ENCODE results near the gene EML5. TPM values are rescaled to one million over a fixed set of nuclear protein-coding genes. Genes with fewer than 3 reads are reported as not detected.

The EML5 gene
- total and polyA plus RNA-seq, 3 donors from 2014 or later: 4.2 to 19.3 (median 17.7) TPM

- intact Hi-C loops (cut with DNase I; ENCODE audit: low total_unique reads): no loop called here
- Histone ChIP-seq H3K9me3 (no peaks in the 10 kb centered on the region), H3K27me3 (no peaks in the 10 kb centered on the region), H3K4me3 (peak within 1 kb of the TSS; percentile 85 to 98), H3K27ac (peak within 1 kb of the TSS; percentile 89 to 90), H3K36me3 (ENCODE audit: low read depth, missing control alignments) (no peaks in the 10 kb centered on the region), H3K4me1 (peaks cover 4% of the 10 kb centered on the region)
- peak; percentile 88 for DNase-seq
- WGBS, 2 donors: 0% methylated on average over 29 to 94 of the region's 99 CpGs
- TF ChIP-seq POLR2A (IDR thresholded peaks at IDR 0.05) (peak; percentile 55), CTCF (IDR thresholded peaks at IDR 0.05) (no peak)
Measured at GRCh38 chr14:88562831-88563686, 229.7 kb downstream of the EML5 start, which contains the start of gene ZC3H14. Gene ZC3H14 (plus strand): TSS chr14:88563037. CDS start chr14:88563134, 97 bp downstream.

GRCh38 chr14:88562532-88562830 lies 230.3 kb downstream of the EML5 start:
- Histone ChIP-seq H3K27ac (peak overlapping the region; percentile 89 to 90), H3K36me3 (ENCODE audit: low read depth, missing control alignments) (no peaks in the 10 kb centered on the region), H3K27me3 (no peaks in the 10 kb centered on the region), H3K4me3 (peak overlapping the region; percentile 85 to 98), H3K4me1 (peaks cover 4% of the 10 kb centered on the region), H3K9me3 (no peaks in the 10 kb centered on the region)
- TF ChIP-seq POLR2A (IDR thresholded peaks at IDR 0.05): no peak
- TF ChIP-seq CTCF (IDR thresholded peaks at IDR 0.05): no peak
- intact Hi-C loops (cut with DNase I; ENCODE audit: low total_unique reads): no loop called here
- DNase-seq: no peak
- WGBS, 2 donors: 16 to 22% methylated on average over 4 to 5 of the region's 5 CpGs

Small RNAs within 50 kb of the gene (small RNA-seq; reads per million reads assigned to genes)
- gene RF00019 (0 reads per million in 2 donors), gene RNU4-92P (0 reads per million in 2 donors)

Other genes with a start within 250 kb of the EML5 start
- gene PTPN21, start 237.9 kb downstream of the EML5 start, total RNA-seq: 10 to 100 TPM; 47.2 to 58.6 TPM
- 51.6 TPM for gene PTPN21, start 237.9 kb downstream of the EML5 start, polyA plus RNA-seq (ENCODE audit: insufficient read depth, low read depth, low replicate concordance)
- gene ZC3H14, start 229.9 kb downstream of the EML5 start, total RNA-seq: 100 to 1,000 TPM; 208 to 253 TPM
- gene ZC3H14, start 229.9 kb downstream of the EML5 start, polyA plus RNA-seq (ENCODE audit: insufficient read depth, low read depth, low replicate concordance): 354 TPM
- gene TTC8, start 31.7 kb upstream of the EML5 start, total RNA-seq: 100 to 1,000 TPM; 139 to 144 TPM
- gene TTC8, start 31.7 kb upstream of the EML5 start, polyA plus RNA-seq (ENCODE audit: insufficient read depth, low read depth, low replicate concordance): 67.5 TPM

Measured in testis (tissue), 3 donors.